ENCODE data around the gene SLC1A1.

GRCh38 chr9:4569101-4569500 lies 78.8 kb downstream of the SLC1A1 start:
- TF ChIP-seq CTCF (IDR thresholded peaks at IDR 0.05), result no peak
- no peak for TF ChIP-seq POLR2A (IDR thresholded peaks at IDR 0.05)

Data from uterus (tissue), 2 donors.